ENCODE results near the gene CYSTM1.

DNA sequence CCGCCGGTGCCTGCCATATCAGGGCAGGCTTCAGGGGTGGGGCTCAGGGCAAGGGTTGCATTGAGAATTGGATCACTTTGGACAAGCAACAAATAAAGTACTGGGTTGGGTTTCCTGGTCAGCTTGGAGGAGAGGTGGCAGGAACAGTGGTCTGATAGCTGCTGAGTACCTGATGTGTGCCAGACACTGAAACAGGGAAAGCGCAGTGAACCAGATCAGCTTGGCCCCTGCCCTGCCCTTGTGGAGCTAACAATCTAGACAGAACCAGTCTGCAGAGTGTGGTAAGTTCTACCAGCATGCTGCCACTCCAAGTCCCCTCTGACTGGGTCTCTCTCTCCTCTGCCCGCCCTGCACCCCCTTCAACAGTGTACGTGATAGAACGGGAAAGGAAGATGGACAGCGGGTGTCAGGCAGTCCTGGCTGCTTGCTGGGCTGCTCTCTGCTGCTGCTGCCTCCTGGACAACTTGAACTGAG lies 53.4 kb downstream of the CYSTM1 start:
- TF ChIP-seq EZH2 (IDR thresholded peaks at IDR 0.05; ENCODE audit: low read depth, low read length, severe bottlenecking) (no peak), TEAD4 (IDR thresholded peaks at IDR 0.05; ENCODE audit: low read depth, low read length) (no peak)

Data from H1 (cell line).